Mucosa of gallbladder (tissue), 1 donor: ENCODE results near the gene ZDHHC14. TPM values are rescaled to one million over a fixed set of nuclear protein-coding genes. Genes with fewer than 3 reads are reported as not detected.
A peak's percentile ranks its signal among the peaks of the same experiment; 100 is the strongest.

Source experiments
- DNase-seq: peaks from one replicate; pipeline ENCODE4 v3.0.0-alpha.2; 2020; ENCODE audit warnings: low spot score
- total RNA-seq: library from RNA; stranded (reverse); gene quantifications from one replicate; pipeline ENCODE4 v1.2.1, GENCODE V29; 2021
- donor health status: DM: no; HTN: no; CAD: no.

ZDHHC14 gene
- total RNA-seq, 1 donor from 2014 or later: 17.8 TPM

- no peak for DNase-seq
Measured at GRCh38 chr6:157491571-157492232, 110.7 kb downstream of the ZDHHC14 start.

GRCh38 chr6:157492249-157492648 is 111.3 kb downstream of the ZDHHC14 start:
- DNase-seq: no peak

GRCh38 chr6:157492741-157493140 is 111.8 kb downstream of the ZDHHC14 start:
- DNase-seq: no peak

GRCh38 chr6:157493173-157493572 is 112.2 kb downstream of the ZDHHC14 start:
- no peak for DNase-seq

- no peak for DNase-seq
Measured at GRCh38 chr6:157493576-157493975, 112.6 kb downstream of the ZDHHC14 start.

GRCh38 chr6:157494132-157494710 is 113.2 kb downstream of the ZDHHC14 start:
- no peak for DNase-seq

GRCh38 chr6:157496534-157497095 is 115.6 kb downstream of the ZDHHC14 start:
- no peak for DNase-seq

GRCh38 chr6:157497579-157497978 is 116.6 kb downstream of the ZDHHC14 start:
- DNase-seq: no peak

GRCh38 chr6:157498817-157499216 is 117.8 kb downstream of the ZDHHC14 start:
- no peak for DNase-seq

GRCh38 chr6:157500022-157500421 is 119.0 kb downstream of the ZDHHC14 start:
- no peak for DNase-seq

GRCh38 chr6:157503018-157503747 is 122.2 kb downstream of the ZDHHC14 start:
- DNase-seq: no peak

- no peak for DNase-seq
Measured at GRCh38 chr6:157505912-157506491, 125.0 kb downstream of the ZDHHC14 start.

GRCh38 chr6:157510323-157511188 is 129.6 kb downstream of the ZDHHC14 start:
- DNase-seq: no peak

GRCh38 chr6:157511682-157512381 is 130.8 kb downstream of the ZDHHC14 start:
- no peak for DNase-seq

GRCh38 chr6:157512382-157512682 is 131.3 kb downstream of the ZDHHC14 start:
- DNase-seq: no peak

- no peak for DNase-seq
Measured at GRCh38 chr6:157513004-157513603, 132.1 kb downstream of the ZDHHC14 start.

- no peak for DNase-seq
Measured at GRCh38 chr6:157513619-157514485, 132.9 kb downstream of the ZDHHC14 start.

- DNase-seq: peak; percentile 50
Measured at GRCh38 chr6:157514659-157515496, 133.9 kb downstream of the ZDHHC14 start.
